Measurements from ENCODE around the gene SLC6A19.

- TF ChIP-seq CTCF (IDR thresholded peaks at IDR 0.05) = peak; percentile 34 to 49 (median 43)
- peak in 1 of 2 donors; percentile 9 for TF ChIP-seq POLR2AphosphoS5 (IDR thresholded peaks at IDR 0.05; ENCODE audit: insufficient read depth in 1 of 2, low read depth in 1 of 2)
- no peak for TF ChIP-seq POLR2A (IDR thresholded peaks at IDR 0.05)
Observed at GRCh38 chr5:1174122-1174936, 27.1 kb upstream of the SLC6A19 start.
